Esophagus muscularis mucosa (tissue), 4 donors: ENCODE data around the gene ECEL1. TPM values are rescaled to one million over a fixed set of nuclear protein-coding genes. Genes with fewer than 3 reads are reported as not detected.

Experiments
- DNase-seq: peaks from one replicate; pipeline ENCODE4 v3.0.0-alpha.2; 2017; ENCODE audit errors: extremely low spot score
- H3K27ac ChIP-seq, 4 donors: fragments of 200-600 bp; sonication (generic); replicated peaks in 1 of 4; 1 replicate in 3 of 4; 2 replicates in 1 of 4; pipeline ENCODE4 v1.5.1; 2016 to 2019; ENCODE audit warnings: mild to moderate bottlenecking in 1 of 4
- H3K27me3 ChIP-seq, 4 donors: fragments of 200-600 bp; sonication (generic); one replicate each; pipeline versions ENCODE4 v1.5.1 to v1.6.0; 2016 to 2019
- H3K36me3 ChIP-seq, 4 donors: fragments of 200-600 bp; sonication (generic); one replicate each; pipeline ENCODE4 v1.5.1; 2016 to 2019
- H3K4me1 ChIP-seq, 4 donors: fragments of 200-600 bp; sonication (generic); one replicate each; pipeline ENCODE4 v1.5.1; 2016 to 2019
- H3K4me3 ChIP-seq, 4 donors: fragments of 200-600 bp; sonication (generic); 1 replicate in 2 of 4; 2 replicates in 2 of 4; pipeline ENCODE4 v1.5.1; 2016 to 2019; ENCODE audit warnings: mild to moderate bottlenecking in 4 of 4, moderate library complexity in 1 of 4
- H3K9me3 ChIP-seq, 4 donors: fragments of 200-600 bp; sonication (generic); 1 replicate in 3 of 4; 2 replicates in 1 of 4; pipeline ENCODE4 v1.5.1; 2016 to 2019
- EP300 ChIP-seq: sonication (generic); formaldehyde crosslinking; IDR thresholded peaks from one replicate; pipeline ENCODE4 v1.6.1; 2017; ENCODE audit warnings: antibody characterized with exemption
- POLR2A ChIP-seq: fragments of 450-650 bp; IDR thresholded peaks from one replicate; pipeline ENCODE4 v1.6.1; 2017; ENCODE audit warnings: antibody characterized with exemption, moderate library complexity, mild to moderate bottlenecking, low read depth
- POLR2AphosphoS5 ChIP-seq, 2 donors: sonication (generic); formaldehyde crosslinking; IDR thresholded peaks; one replicate each; pipeline ENCODE4 v1.6.1; 2017; ENCODE audit warnings: antibody characterized with exemption in 2 of 2
- WGBS: methylation state at CpG from one replicate; pipeline ENCODE4 v1.1.5; 2018; 5-methylcytosine and 5-hydroxymethylcytosine counted together
- intact Hi-C: fragments of 100-400 bp; cut with DNase I; formaldehyde crosslinking; loops from one replicate; pipeline ENCODE4 v1.15.1; 2023
- total RNA-seq, 4 donors: library from RNA; depleted of rRNA; stranded (reverse); fragments of >200 nt; gene quantifications; one replicate each; pipeline versions ENCODE4 v1.1.0 to v1.2.1, GENCODE V29; 2016
- TF ChIP-seq, protein P1 (sequence below), 3 experiments: fragments of 200-600 bp in 2 of 3; fragments of 450-650 bp in 1 of 3; sonication (generic) in 2 of 3; IDR thresholded peaks; one replicate each; pipeline ENCODE4 v1.5.1; 2017 to 2019; ENCODE audit warnings: antibody characterized with exemption in 3 of 3, mild to moderate bottlenecking in 2 of 3, moderate library complexity in 1 of 3

The ECEL1 gene
- total RNA-seq, 4 donors from 2014 or later, result 0.66 to 1.6 (median 1.4) TPM; not detected in 1

DNA sequence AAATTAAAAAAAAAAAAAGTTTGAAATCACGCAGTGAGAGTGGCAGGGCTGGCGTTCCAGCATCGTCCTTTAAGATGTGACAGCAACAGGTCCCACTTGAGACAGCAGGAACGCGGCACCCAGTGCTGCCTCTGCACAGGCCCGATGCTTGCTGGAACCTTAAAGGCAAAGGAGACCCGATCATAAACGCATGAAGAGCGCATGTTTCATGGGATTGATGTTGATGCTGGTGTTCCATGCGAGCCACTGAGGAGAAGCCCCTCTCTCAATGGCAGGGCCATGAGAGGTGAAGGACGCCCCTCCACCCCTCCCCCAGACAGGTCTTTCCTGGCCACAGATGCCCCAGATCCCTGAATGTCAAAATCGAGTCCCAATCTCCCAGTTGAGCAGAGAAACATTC lies 49.5 kb downstream of the ECEL1 start:
- Histone ChIP-seq H3K4me3 (no peak overlapping the region), H3K9me3 (no peaks in the 10 kb centered on the region), H3K4me1 (no peaks in the 10 kb centered on the region), H3K27ac (no peak overlapping the region), H3K36me3 (no peaks in the 10 kb centered on the region), H3K27me3 (peaks cover 0 to 7% (median 0%) of the 10 kb centered on the region in 4 donors)
- TF ChIP-seq EP300 (no peak), POLR2A (no peak), POLR2AphosphoS5 (IDR thresholded peaks at IDR 0.05) (no peak)
- TF ChIP-seq, protein P1, sequence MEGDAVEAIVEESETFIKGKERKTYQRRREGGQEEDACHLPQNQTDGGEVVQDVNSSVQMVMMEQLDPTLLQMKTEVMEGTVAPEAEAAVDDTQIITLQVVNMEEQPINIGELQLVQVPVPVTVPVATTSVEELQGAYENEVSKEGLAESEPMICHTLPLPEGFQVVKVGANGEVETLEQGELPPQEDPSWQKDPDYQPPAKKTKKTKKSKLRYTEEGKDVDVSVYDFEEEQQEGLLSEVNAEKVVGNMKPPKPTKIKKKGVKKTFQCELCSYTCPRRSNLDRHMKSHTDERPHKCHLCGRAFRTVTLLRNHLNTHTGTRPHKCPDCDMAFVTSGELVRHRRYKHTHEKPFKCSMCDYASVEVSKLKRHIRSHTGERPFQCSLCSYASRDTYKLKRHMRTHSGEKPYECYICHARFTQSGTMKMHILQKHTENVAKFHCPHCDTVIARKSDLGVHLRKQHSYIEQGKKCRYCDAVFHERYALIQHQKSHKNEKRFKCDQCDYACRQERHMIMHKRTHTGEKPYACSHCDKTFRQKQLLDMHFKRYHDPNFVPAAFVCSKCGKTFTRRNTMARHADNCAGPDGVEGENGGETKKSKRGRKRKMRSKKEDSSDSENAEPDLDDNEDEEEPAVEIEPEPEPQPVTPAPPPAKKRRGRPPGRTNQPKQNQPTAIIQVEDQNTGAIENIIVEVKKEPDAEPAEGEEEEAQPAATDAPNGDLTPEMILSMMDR (IDR thresholded peaks at IDR 0.05), result no peak
- no peak for DNase-seq
- WGBS, result 94% methylated on average over 10 of the region's 12 CpGs
- intact Hi-C loops, result loop anchor here (5.0 kb wide), 2 partner anchors 516 to 531 kb away; no protein-coding TSS in a partner anchor

DNA sequence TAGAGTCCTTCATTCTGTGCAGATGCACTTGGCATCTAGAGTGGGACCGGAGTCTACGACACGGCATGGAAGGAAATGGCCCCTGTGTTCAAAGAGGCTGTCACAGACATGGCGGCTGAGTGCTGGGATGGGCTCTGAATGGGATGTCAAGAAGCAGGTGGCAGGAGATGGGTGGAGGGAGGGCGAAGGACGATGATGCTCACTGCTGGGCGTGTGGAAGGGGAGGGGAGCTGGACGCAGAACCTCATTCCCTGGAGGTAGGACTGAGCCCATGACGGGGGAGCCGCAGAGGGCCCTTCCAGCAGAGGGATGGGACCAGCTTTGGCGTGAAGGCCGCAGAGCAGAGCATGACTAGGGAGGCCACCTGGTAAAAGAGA lies 50.5 kb downstream of the ECEL1 start:
- Histone ChIP-seq H3K4me3 (no peak overlapping the region), H3K27me3 (peaks cover 0 to 7% (median 0%) of the 10 kb centered on the region in 4 donors), H3K4me1 (no peaks in the 10 kb centered on the region), H3K9me3 (no peaks in the 10 kb centered on the region), H3K36me3 (no peaks in the 10 kb centered on the region), H3K27ac (no peak overlapping the region)
- no peak for TF ChIP-seq POLR2A
- TF ChIP-seq, protein P1 (IDR thresholded peaks at IDR 0.05), result no peak
- no peak for TF ChIP-seq EP300
- TF ChIP-seq POLR2AphosphoS5 (IDR thresholded peaks at IDR 0.05), result no peak
- 92% methylated on average over 12 of the region's 12 CpGs for WGBS
- DNase-seq, result no peak
- intact Hi-C loops, result loop anchor here (5.0 kb wide), 2 partner anchors 515 to 530 kb away; no protein-coding TSS in a partner anchor

DNA sequence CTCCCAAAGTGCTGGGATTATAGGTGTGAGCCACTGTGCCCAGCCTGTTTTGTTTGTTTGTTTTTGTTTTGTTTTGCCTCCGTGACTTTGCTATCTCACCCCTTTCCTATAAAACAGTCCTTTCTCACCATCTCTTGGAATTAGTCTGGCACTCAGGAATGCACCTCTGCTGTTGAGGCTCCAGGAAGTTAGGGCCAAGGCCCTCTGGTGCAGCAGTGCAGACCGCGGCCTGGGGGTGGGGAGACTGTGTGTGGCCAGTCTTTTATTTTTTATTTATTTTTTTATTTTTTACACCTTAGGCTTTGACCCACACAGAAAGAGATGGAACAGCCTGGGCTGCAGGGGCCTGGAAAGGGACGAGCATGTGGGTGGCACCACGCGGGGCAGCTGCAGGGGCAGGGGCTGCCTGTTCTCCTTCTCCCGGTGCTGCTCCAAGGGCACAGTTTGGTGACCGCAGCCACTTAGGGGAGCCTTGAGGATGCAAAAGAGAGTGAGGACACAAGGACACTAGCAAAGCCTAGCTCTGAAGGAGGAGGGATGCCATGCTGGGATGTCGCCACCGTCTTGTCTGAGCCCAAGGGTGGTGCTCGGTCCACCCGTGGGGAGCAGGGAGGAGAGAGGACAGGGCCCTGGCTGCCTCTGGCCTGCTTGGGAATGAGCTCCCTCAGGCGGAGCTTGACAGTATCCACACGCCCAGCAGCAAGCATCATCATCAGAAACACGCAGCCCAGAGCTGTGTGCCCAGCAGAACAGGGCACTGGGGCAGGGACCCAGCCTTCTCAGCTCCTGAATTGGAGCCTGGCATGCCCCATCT lies 51.0 kb downstream of the ECEL1 start:
- Histone ChIP-seq H3K27me3 (peaks cover 0 to 11% (median 0%) of the 10 kb centered on the region in 4 donors), H3K4me1 (no peaks in the 10 kb centered on the region), H3K9me3 (no peaks in the 10 kb centered on the region), H3K4me3 (no peak overlapping the region), H3K27ac (no peak overlapping the region), H3K36me3 (no peaks in the 10 kb centered on the region)
- intact Hi-C loops, result loop anchor here (5.0 kb wide), 2 partner anchors 514 to 529 kb away; no protein-coding TSS in a partner anchor
- DNase-seq, result no peak
- 84% methylated on average over 10 of the region's 15 CpGs for WGBS
- no peak for TF ChIP-seq EP300
- no peak for TF ChIP-seq POLR2A
- no peak for TF ChIP-seq POLR2AphosphoS5 (IDR thresholded peaks at IDR 0.05)
- TF ChIP-seq, protein P1 (IDR thresholded peaks at IDR 0.05), result no peak

DNA sequence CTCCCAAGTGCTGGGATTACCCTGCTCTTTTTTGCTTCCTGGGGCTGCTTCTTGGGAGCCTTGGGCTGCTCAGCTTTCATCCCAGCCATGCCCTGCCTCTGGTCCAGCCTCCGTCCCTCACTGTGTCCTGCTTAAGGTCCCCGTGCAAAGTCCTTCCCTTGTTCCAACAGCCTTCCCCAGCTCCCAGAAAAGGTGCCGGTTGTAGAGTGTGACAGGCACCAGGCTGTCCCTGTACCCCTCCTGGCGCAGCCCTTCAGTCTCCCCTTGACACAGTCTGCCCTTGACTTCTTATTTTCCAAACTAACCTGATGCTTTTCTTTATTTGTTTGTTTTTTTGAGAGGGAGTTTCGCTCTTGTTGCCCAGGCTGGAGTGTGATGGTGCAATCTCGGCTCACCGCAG lies 51.8 kb downstream of the ECEL1 start:
- Histone ChIP-seq H3K27me3 (peaks cover 0 to 16% (median 0%) of the 10 kb centered on the region in 4 donors), H3K4me3 (no peak overlapping the region), H3K36me3 (no peaks in the 10 kb centered on the region), H3K9me3 (no peaks in the 10 kb centered on the region), H3K4me1 (no peaks in the 10 kb centered on the region), H3K27ac (no peak overlapping the region)
- no peak for DNase-seq
- TF ChIP-seq, protein P1 (IDR thresholded peaks at IDR 0.05), result no peak
- TF ChIP-seq EP300 (no peak), POLR2A (no peak), POLR2AphosphoS5 (IDR thresholded peaks at IDR 0.05) (no peak)
- 90% methylated on average over 7 of the region's 7 CpGs for WGBS
- intact Hi-C loops, result loop anchor here (5.0 kb wide), 2 partner anchors 514 to 529 kb away; no protein-coding TSS in a partner anchor
